Thyroid gland (tissue), 4 donors: ENCODE measurements around the gene EML4. TPM values are rescaled to one million over a fixed set of nuclear protein-coding genes. Genes with fewer than 3 reads are reported as not detected.

Source experiments
- DNase-seq, 2 donors: peaks; one replicate each; pipeline ENCODE4 v3.0.0-alpha.2; 2019
- H3K27ac ChIP-seq, 3 donors: fragments of 200-600 bp; sonication (generic); 1 replicate in 2 of 3; 2 replicates in 1 of 3; pipeline ENCODE4 v1.5.1; 2016 to 2019; ENCODE audit warnings: mild to moderate bottlenecking in 1 of 3, moderate library complexity in 1 of 3
- H3K27me3 ChIP-seq: fragments of 200-600 bp; sonication (generic); one replicate; pipeline ENCODE4 v1.5.1; 2019
- H3K36me3 ChIP-seq, 2 donors: fragments of 200-600 bp; sonication (generic); one replicate each; pipeline ENCODE4 v1.5.1; 2016 to 2019
- H3K4me1 ChIP-seq, 2 donors: fragments of 200-600 bp; sonication (generic); one replicate each; pipeline ENCODE4 v1.5.1; 2017 to 2019
- H3K4me3 ChIP-seq, 3 donors: fragments of 200-600 bp; sonication (generic); replicated peaks in 1 of 3; 1 replicate in 2 of 3; 2 replicates in 1 of 3; pipeline ENCODE4 v1.5.1; 2016; ENCODE audit warnings: mild to moderate bottlenecking in 1 of 3
- H3K9me3 ChIP-seq: fragments of 200-600 bp; sonication (generic); one replicate; pipeline ENCODE4 v1.5.1; 2017
- CTCF ChIP-seq, 6 experiments: fragments of 200-600 bp in 3 of 6; fragments of 450-650 bp in 3 of 6; sonication (generic) in 3 of 6; IDR thresholded peaks; one replicate each; pipeline ENCODE4 v1.5.1; 2016 to 2019; ENCODE audit warnings: antibody characterized with exemption in 6 of 6, mild to moderate bottlenecking in 2 of 6, inconsistent platforms in 1 of 6, moderate library complexity in 1 of 6
- POLR2A ChIP-seq, 2 donors: fragments of 450-650 bp; IDR thresholded peaks; one replicate each; pipeline ENCODE4 v1.6.1; 2017; ENCODE audit warnings: antibody characterized with exemption in 2 of 2, mild to moderate bottlenecking in 2 of 2, moderate library complexity in 1 of 2
- WGBS, 2 donors: methylation state at CpG; one replicate each; pipeline ENCODE4 v1.1.5; 2017; 5-methylcytosine and 5-hydroxymethylcytosine counted together
- intact Hi-C: fragments of 100-400 bp; cut with DNase I; formaldehyde crosslinking; loops from one replicate; pipeline ENCODE4 v1.15.1; 2023
- total RNA-seq, 4 donors: library from RNA; depleted of rRNA; stranded (reverse); fragments of >200 nt; gene quantifications; one replicate each; pipeline ENCODE4 v1.2.3, GENCODE V29; 2016

EML4 gene
- total RNA-seq, 4 donors from 2014 or later = 52.5 to 67.2 (median 64.7) TPM

DNA sequence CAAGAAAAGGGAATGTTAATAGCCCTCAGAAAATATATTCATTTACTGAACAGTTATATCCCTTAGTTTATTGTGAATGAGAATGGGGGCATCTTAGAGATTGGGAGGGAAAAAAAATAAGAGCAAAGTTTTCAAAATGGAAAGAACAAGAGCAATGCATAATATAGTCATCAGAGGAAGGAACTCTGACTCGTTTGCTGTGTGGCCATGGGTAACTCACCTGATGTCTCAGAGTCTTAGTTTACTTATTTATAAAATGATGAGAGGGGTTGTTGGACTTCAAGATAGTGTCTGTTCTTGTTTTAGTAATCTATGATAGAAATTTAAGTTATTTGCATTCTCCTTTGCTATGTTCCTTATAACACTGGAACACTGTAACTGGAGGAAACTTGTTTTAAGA lies 70.7 kb downstream of the EML4 start:
- WGBS, 2 donors = 81 to 89% methylated on average over 1 of the region's 1 CpG
- DNase-seq = no peak
- Histone ChIP-seq H3K27ac (no peak overlapping the region), H3K36me3 (no peaks in the 10 kb centered on the region), H3K9me3 (no peaks in the 10 kb centered on the region), H3K4me3 (no peak overlapping the region), H3K4me1 (peaks cover 0 to 9% of the 10 kb centered on the region in 2 donors), H3K27me3 (no peaks in the 10 kb centered on the region)
- intact Hi-C loops = loop anchor here (5.0 kb wide), 1 partner anchor 143 kb away; no protein-coding TSS in a partner anchor
- TF ChIP-seq CTCF (IDR thresholded peaks at IDR 0.05) (no peak), POLR2A (IDR thresholded peaks at IDR 0.05) (no peak)

DNA sequence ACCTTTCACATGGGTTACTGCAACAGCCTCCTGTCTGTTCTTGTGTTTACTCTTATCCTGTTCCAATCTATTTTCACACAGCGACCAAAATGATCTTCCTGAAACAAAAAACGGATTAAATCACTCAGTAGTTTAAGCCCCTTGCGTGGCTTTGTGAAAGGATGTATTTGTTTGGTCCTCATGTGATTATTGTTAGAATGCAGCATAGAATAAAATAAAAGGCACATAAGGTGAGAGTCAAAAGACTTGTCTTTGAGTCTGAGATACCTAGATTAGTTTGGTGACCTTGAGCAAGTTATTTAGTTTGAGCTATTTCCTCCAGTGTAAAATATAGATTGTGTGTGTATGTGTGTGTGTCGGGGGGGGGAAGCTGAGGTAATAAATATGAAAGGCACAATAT lies 72.4 kb downstream of the EML4 start:
- H3K4me3 ChIP-seq = no peak overlapping the region
- no peak for TF ChIP-seq CTCF (IDR thresholded peaks at IDR 0.05)
- TF ChIP-seq POLR2A (IDR thresholded peaks at IDR 0.05) = no peak
- no peaks in the 10 kb centered on the region for H3K27me3 ChIP-seq
- no peak for DNase-seq
- H3K4me1 ChIP-seq = peaks cover 0 to 9% of the 10 kb centered on the region in 2 donors
- H3K27ac ChIP-seq = no peak overlapping the region
- intact Hi-C loops = loop anchor here (5.0 kb wide), 1 partner anchor 144 kb away; no protein-coding TSS in a partner anchor
- 67 to 85% methylated on average over 4 of the region's 4 CpGs for WGBS, 2 donors
- no peaks in the 10 kb centered on the region for H3K36me3 ChIP-seq
- H3K9me3 ChIP-seq = no peaks in the 10 kb centered on the region

DNA sequence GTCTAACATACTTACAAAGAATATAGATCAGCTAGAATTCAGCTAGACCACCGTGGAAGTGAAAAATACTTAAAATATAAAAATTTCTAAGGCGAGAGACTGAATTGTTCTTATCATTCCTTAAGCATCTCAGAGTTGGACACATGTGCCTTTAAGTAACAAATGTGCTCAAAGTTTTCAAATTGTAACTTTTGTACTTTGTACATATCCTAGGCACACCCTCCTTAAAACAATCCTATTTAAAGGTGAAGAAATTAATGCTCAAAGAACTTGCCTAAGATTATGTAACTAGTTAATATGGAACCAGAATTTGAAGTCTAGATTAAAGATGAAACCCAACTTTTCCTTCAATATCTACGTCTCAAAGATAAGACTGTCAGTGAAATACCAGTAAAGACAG lies 74.1 kb downstream of the EML4 start:
- intact Hi-C loops = loop anchor here (5.0 kb wide), 1 partner anchor 146 kb away; no protein-coding TSS in a partner anchor
- no peak overlapping the region for H3K27ac ChIP-seq
- no peak for DNase-seq
- no peaks in the 10 kb centered on the region for H3K9me3 ChIP-seq
- TF ChIP-seq CTCF (IDR thresholded peaks at IDR 0.05) (no peak), POLR2A (IDR thresholded peaks at IDR 0.05) (no peak)
- no peaks in the 10 kb centered on the region for H3K36me3 ChIP-seq
- H3K4me1 ChIP-seq = peaks cover 0 to 9% of the 10 kb centered on the region in 2 donors
- 96 to 98% methylated on average over 3 of the region's 3 CpGs for WGBS, 2 donors
- H3K4me3 ChIP-seq = no peak overlapping the region
- no peaks in the 10 kb centered on the region for H3K27me3 ChIP-seq

DNA sequence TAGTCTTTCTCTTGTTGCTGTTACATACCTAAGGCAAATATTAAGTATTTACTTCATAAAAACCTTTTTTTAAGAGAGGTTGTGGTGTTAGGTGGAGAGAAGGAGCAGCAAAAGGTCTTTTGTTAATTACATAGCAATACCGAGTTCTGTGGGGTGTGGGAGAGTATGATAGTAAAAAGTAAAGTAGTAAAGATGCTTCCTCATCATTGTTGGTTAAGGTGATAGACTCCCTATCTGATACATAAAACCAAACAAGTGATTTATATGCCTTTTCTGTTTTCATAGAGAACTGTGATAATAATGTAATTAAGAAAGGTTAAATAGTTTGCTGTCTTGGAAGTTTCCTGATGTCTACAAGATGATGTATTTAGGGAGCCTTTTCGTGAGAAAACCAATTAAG lies 75.4 kb downstream of the EML4 start:
- Histone ChIP-seq H3K9me3 (no peaks in the 10 kb centered on the region), H3K4me1 (peaks cover 0 to 10% of the 10 kb centered on the region in 2 donors), H3K27me3 (no peaks in the 10 kb centered on the region), H3K36me3 (no peaks in the 10 kb centered on the region), H3K27ac (no peak overlapping the region), H3K4me3 (no peak overlapping the region)
- no peak for TF ChIP-seq CTCF (IDR thresholded peaks at IDR 0.05)
- TF ChIP-seq POLR2A (IDR thresholded peaks at IDR 0.05) = no peak
- intact Hi-C loops = loop anchor here (5.0 kb wide), 1 partner anchor 147 kb away; no protein-coding TSS in a partner anchor
- DNase-seq = no peak
- 89 to 93% methylated on average over 2 of the region's 2 CpGs for WGBS, 2 donors

DNA sequence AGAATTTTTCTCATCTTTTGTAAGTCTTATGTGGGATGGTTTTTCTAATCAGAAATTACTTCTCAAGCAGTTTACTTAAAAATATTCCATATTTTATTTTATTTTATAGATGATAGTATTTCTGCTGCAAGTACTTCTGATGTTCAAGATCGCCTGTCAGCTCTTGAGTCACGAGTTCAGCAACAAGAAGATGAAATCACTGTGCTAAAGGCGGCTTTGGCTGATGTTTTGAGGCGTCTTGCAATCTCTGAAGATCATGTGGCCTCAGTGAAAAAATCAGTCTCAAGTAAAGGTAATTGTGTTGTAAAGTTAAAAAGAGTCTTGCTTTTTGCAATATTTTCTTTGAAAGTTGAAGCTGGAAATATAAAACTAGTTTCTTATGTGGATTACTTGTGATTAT lies 76.2 kb downstream of the EML4 start:
- Histone ChIP-seq H3K36me3 (no peaks in the 10 kb centered on the region), H3K27me3 (no peaks in the 10 kb centered on the region), H3K4me3 (no peak overlapping the region), H3K9me3 (no peaks in the 10 kb centered on the region), H3K27ac (no peak overlapping the region), H3K4me1 (peaks cover 6 to 19% of the 10 kb centered on the region in 2 donors)
- intact Hi-C loops = no loop called here
- WGBS, 2 donors = 97 to 98% methylated on average over 4 of the region's 4 CpGs
- no peak for TF ChIP-seq POLR2A (IDR thresholded peaks at IDR 0.05)
- TF ChIP-seq CTCF (IDR thresholded peaks at IDR 0.05) = no peak
- no peak for DNase-seq
